Measurements from ENCODE around the gene THOP1. TPM values are rescaled to one million over a fixed set of nuclear protein-coding genes. Genes with fewer than 3 reads are reported as not detected.

The THOP1 gene
- total RNA-seq, 1 donor from 2014 or later = 60.9 TPM

DNA sequence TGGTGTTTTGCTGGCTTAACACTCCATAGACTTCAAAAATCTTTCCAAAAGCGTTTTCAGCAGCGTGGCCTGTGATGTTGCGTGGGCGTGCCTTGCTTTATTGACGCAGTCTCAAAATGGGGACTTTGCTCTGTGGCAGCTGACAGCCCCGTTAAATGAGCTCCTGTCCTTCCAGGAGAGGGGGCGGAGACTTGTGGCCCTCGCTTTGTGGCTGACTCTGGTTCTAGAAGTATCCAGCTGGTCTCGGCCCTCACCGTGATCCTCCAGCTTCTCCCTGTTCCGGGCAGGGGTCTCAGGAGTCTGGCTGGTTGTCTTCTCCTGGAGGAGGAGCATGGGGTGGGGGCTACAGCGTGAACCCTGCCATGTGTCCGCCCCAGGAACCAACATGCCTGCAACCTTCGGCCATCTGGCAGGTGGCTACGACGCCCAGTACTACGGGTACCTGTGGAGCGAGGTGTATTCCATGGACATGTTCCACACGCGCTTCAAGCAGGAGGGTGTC is 26.0 kb downstream of the THOP1 start:
- Histone ChIP-seq H3K36me3 (peaks cover 61% of the 10 kb centered on the region), H3K4me3 (no peak overlapping the region), H3K9me3 (replicated peaks) (no peaks in the 10 kb centered on the region), H3K27me3 (ENCODE audit: low read depth) (no peaks in the 10 kb centered on the region), H3K4me1 (no peaks in the 10 kb centered on the region), H3K27ac (replicated peaks) (no peak overlapping the region)
- intact Hi-C loops (cut with micrococcal nuclease) = no loop called here
- TF ChIP-seq, protein P1, sequence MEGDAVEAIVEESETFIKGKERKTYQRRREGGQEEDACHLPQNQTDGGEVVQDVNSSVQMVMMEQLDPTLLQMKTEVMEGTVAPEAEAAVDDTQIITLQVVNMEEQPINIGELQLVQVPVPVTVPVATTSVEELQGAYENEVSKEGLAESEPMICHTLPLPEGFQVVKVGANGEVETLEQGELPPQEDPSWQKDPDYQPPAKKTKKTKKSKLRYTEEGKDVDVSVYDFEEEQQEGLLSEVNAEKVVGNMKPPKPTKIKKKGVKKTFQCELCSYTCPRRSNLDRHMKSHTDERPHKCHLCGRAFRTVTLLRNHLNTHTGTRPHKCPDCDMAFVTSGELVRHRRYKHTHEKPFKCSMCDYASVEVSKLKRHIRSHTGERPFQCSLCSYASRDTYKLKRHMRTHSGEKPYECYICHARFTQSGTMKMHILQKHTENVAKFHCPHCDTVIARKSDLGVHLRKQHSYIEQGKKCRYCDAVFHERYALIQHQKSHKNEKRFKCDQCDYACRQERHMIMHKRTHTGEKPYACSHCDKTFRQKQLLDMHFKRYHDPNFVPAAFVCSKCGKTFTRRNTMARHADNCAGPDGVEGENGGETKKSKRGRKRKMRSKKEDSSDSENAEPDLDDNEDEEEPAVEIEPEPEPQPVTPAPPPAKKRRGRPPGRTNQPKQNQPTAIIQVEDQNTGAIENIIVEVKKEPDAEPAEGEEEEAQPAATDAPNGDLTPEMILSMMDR (IDR thresholded peaks at IDR 0.05; ENCODE audit: borderline replicate concordance) = no peak
- no peak for DNase-seq

- intact Hi-C loops (cut with micrococcal nuclease) = no loop called here
- DNase-seq = no peak
- Histone ChIP-seq H3K27ac (replicated peaks) (no peak overlapping the region), H3K4me3 (no peak overlapping the region), H3K27me3 (ENCODE audit: low read depth) (no peaks in the 10 kb centered on the region), H3K4me1 (no peaks in the 10 kb centered on the region), H3K9me3 (replicated peaks) (no peaks in the 10 kb centered on the region), H3K36me3 (peaks cover 56% of the 10 kb centered on the region)
- TF ChIP-seq, protein P1 (IDR thresholded peaks at IDR 0.05; ENCODE audit: borderline replicate concordance) = no peak
Observed at GRCh38 chr19:2811735-2812413, 26.6 kb downstream of the THOP1 start.

DNA sequence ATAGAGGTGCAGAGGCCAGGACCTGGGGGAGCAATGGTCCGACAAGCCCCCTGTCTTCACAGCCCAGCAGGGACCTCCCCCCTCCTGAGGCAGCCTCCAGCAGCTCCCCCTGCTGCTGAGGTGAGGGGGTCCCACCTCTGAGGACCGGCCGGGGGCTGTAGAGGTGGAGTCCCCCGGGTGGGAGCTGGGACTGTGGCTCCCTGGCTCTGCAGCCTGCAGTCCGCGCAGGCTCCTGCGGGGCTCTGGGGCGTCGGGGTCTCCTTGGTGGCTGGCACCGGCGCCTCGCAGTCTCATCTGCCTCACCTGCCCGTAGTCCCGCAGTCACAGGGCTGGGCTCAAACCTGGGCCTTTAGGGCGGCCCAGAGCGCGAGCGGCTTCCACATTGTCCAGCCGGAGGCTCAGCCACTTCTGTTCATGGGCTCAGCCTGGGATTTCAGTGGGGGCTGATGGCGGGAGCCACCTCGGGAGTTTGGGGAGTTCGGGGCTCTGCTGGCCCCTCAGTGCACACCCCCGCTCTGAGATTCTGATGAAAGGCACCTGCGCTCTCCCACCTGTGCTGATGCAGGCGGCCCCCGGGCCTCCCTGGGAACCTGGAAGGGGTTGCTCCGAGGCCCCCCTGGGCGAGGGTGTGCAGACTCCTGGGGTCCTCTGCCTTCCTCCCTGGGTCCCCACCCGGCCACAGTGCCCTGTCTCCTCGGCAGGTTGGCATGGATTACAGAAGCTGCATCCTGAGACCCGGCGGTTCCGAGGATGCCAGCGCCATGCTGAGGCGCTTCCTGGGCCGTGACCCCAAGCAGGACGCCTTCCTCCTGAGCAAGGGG is 27.3 kb downstream of the THOP1 start:
- DNase-seq = no peak
- Histone ChIP-seq H3K4me1 (no peaks in the 10 kb centered on the region), H3K27ac (replicated peaks) (no peak overlapping the region), H3K27me3 (ENCODE audit: low read depth) (no peaks in the 10 kb centered on the region), H3K36me3 (peaks cover 49% of the 10 kb centered on the region), H3K4me3 (no peak overlapping the region), H3K9me3 (replicated peaks) (no peaks in the 10 kb centered on the region)
- TF ChIP-seq, protein P1 (IDR thresholded peaks at IDR 0.05; ENCODE audit: borderline replicate concordance) = no peak
- intact Hi-C loops (cut with micrococcal nuclease) = no loop called here

GRCh38 chr19:2813235-2814160 is 28.2 kb downstream of the THOP1 start:
- TF ChIP-seq, protein P1 (IDR thresholded peaks at IDR 0.05; ENCODE audit: borderline replicate concordance) = no peak
- Histone ChIP-seq H3K4me1 (no peaks in the 10 kb centered on the region), H3K4me3 (no peak overlapping the region), H3K36me3 (peaks cover 40% of the 10 kb centered on the region), H3K27me3 (ENCODE audit: low read depth) (no peaks in the 10 kb centered on the region), H3K27ac (replicated peaks) (no peak overlapping the region), H3K9me3 (replicated peaks) (no peaks in the 10 kb centered on the region)
- intact Hi-C loops (cut with micrococcal nuclease) = no loop called here
- DNase-seq = no peak

- Histone ChIP-seq H3K4me1 (peaks cover 4% of the 10 kb centered on the region), H3K4me3 (no peak overlapping the region), H3K27me3 (ENCODE audit: low read depth) (no peaks in the 10 kb centered on the region), H3K36me3 (peaks cover 31% of the 10 kb centered on the region), H3K27ac (replicated peaks) (no peak overlapping the region), H3K9me3 (replicated peaks) (no peaks in the 10 kb centered on the region)
- DNase-seq = no peak
- intact Hi-C loops (cut with micrococcal nuclease) = no loop called here
- TF ChIP-seq, protein P1 (IDR thresholded peaks at IDR 0.05; ENCODE audit: borderline replicate concordance) = no peak
Observed at GRCh38 chr19:2814426-2814825, 29.1 kb downstream of the THOP1 start.
